HCT116 (cell line): Measurements from ENCODE around the gene CARNS1. TPM values are rescaled to one million over a fixed set of nuclear protein-coding genes. Genes with fewer than 3 reads are reported as not detected.

Source experiments
- ATAC-seq: fragments of 200-7000 bp; cut with Tn5 transposase; 2 replicates; pipeline ENCODE4 v1.9.1; 2020; ENCODE audit warnings: mild to moderate bottlenecking, moderate library complexity
- BruUV-seq: library from RNA; stranded (reverse); fragments of 400-500 nt; replicated peaks from 2 replicates; lab custom pipeline; 2021; lab: Mats Ljungman, UMichigan
- CTCF ChIA-PET: fragments of 300-600 bp; sonication (Branson Sonifier 250); formaldehyde crosslinking; loops from one replicate; lab custom pipeline; 2021; ENCODE audit warnings: antibody characterized with exemption; lab: Charles Lee
- POLR2A ChIA-PET: fragments of 300-600, 350-600 bp; sonication (Branson Sonifier 250); formaldehyde crosslinking; loops from one replicate; lab custom pipeline; 2021; ENCODE audit warnings: antibody characterized with exemption; lab: Charles Lee
- RAD21 ChIA-PET, 2 experiments: fragments of 300-600 bp; sonication (Branson Sonifier 250); formaldehyde crosslinking; loops; one replicate each; lab custom pipeline; 2023; ENCODE audit warnings: low total read pairs in 2 of 2; ENCODE audit not compliant: uncharacterized antibody in 2 of 2, unreplicated experiment in 2 of 2, low non-redundant PET in 1 of 2; lab: Charles Lee
- DNase-seq: peaks from one replicate; pipeline ENCODE4 v3.0.0-alpha.2; 2010; ENCODE audit warnings: low read depth, low spot score
- H2AFZ ChIP-seq: fragments of 200-600 bp; shearing (Covaris generic), sonication (generic); 2 replicates; pipeline ENCODE4 v1.6.1; 2017; ENCODE audit warnings: low read depth, mixed run types, mixed read lengths, antibody characterized with exemption, low read length; ENCODE audit not compliant: poor library complexity, severe bottlenecking
- H3K27ac ChIP-seq: 2 replicates; pipeline ENCODE4 v1.5.1; 2012; ENCODE audit warnings: low read depth, low read length
- H3K27me3 ChIP-seq: fragments of 200-600 bp; sonication (generic); 2 replicates; pipeline ENCODE4 v1.6.1; 2016; ENCODE audit warnings: mixed run types, low read length, mixed read lengths; ENCODE audit not compliant: insufficient read depth
- H3K36me3 ChIP-seq, 2 experiments: fragments of 200-500 bp in 1 of 2; fragments of 200-600 bp in 1 of 2; sonication (Bioruptor generic) in 1 of 2; sonication (generic) in 1 of 2; 2 replicates each; pipeline versions ENCODE4 v1.5.1 to v1.6.1; 2014 to 2016; ENCODE audit warnings: low read length in 2 of 2, inconsistent platforms in 1 of 2, mixed read lengths in 1 of 2, mixed run types in 1 of 2; ENCODE audit not compliant: insufficient read depth in 2 of 2, control insufficient read depth in 1 of 2
- H3K4me1 ChIP-seq, 2 experiments: fragments of 200-600 bp in 1 of 2; sonication (generic) in 1 of 2; 2 replicates each; pipeline versions ENCODE4 v1.5.1 to v1.6.1; 2012 to 2017; ENCODE audit warnings: low read length in 2 of 2, inconsistent platforms in 1 of 2, mild to moderate bottlenecking in 1 of 2, mixed read lengths in 1 of 2, mixed run types in 1 of 2, moderate library complexity in 1 of 2; ENCODE audit not compliant: insufficient read depth in 2 of 2, control insufficient read depth in 1 of 2
- H3K4me2 ChIP-seq: fragments of 200-600 bp; sonication (generic); 2 replicates; pipeline ENCODE4 v1.6.1; 2017; ENCODE audit warnings: mixed run types, low read length, mixed read lengths
- H3K4me3 ChIP-seq, 2 experiments: fragments of 200-600 bp in 1 of 2; sonication (generic) in 1 of 2; replicated peaks in 1 of 2; 2 replicates each; pipeline ENCODE4 v1.5.1; 2011 to 2016; ENCODE audit warnings: low read length in 2 of 2, control low read depth in 1 of 2, low read depth in 1 of 2, mild to moderate bottlenecking in 1 of 2, mixed read lengths in 1 of 2, mixed run types in 1 of 2
- H3K79me2 ChIP-seq: fragments of 200-600 bp; sonication (generic); 2 replicates; pipeline ENCODE4 v1.6.1; 2017; ENCODE audit warnings: mild to moderate bottlenecking, mixed run types, low read length, moderate library complexity, mixed read lengths; ENCODE audit not compliant: insufficient read depth
- H3K9ac ChIP-seq: fragments of 200-600 bp; sonication (generic); 2 replicates; pipeline ENCODE4 v1.6.1; 2016; ENCODE audit warnings: low read length, mixed read lengths
- H3K9me2 ChIP-seq: fragments of 200-600 bp; sonication (generic), shearing (Covaris generic); 2 replicates; pipeline ENCODE4 v1.6.1; 2017; ENCODE audit warnings: mixed run types, mild to moderate bottlenecking, moderate library complexity; ENCODE audit not compliant: insufficient read depth
- H3K9me3 ChIP-seq, 2 experiments: fragments of 200-500 bp in 1 of 2; fragments of 200-600 bp in 1 of 2; sonication (Bioruptor generic) in 1 of 2; sonication (generic) in 1 of 2; 2 replicates each; pipeline ENCODE4 v1.6.1; 2014 to 2017; ENCODE audit warnings: low read length in 2 of 2, mixed read lengths in 2 of 2, inconsistent platforms in 1 of 2, low read depth in 1 of 2, mild to moderate bottlenecking in 1 of 2, mixed run types in 1 of 2, moderate library complexity in 1 of 2; ENCODE audit not compliant: control insufficient read depth in 1 of 2, insufficient read depth in 1 of 2
- H4K20me1 ChIP-seq: fragments of 200-600 bp; sonication (generic), shearing (Covaris generic); 2 replicates; pipeline ENCODE4 v1.6.1; 2017; ENCODE audit warnings: mixed run types, mild to moderate bottlenecking, moderate library complexity; ENCODE audit not compliant: insufficient read depth
- CBX3 ChIP-seq: IDR thresholded peaks from 2 replicates; pipeline ENCODE4 v1.6.1; 2012; ENCODE audit warnings: low read depth
- ELF1 ChIP-seq: IDR thresholded peaks from 2 replicates; pipeline ENCODE4 v1.6.1; 2012; ENCODE audit warnings: low read depth, borderline replicate concordance
- EZH2 ChIP-seq: fragments of 200-600 bp; sonication (generic); IDR thresholded peaks from 2 replicates; pipeline ENCODE4 v1.6.1; 2017; ENCODE audit warnings: antibody characterized with exemption, mixed run types
- EZH2phosphoT487 ChIP-seq: fragments of 200-600 bp; IDR thresholded peaks from 2 replicates; pipeline ENCODE4 v1.6.1; 2018; ENCODE audit warnings: antibody characterized with exemption, borderline replicate concordance
- JUND ChIP-seq: IDR thresholded peaks from 2 replicates; pipeline ENCODE4 v1.6.1; 2012
- POLR2A ChIP-seq: IDR thresholded peaks from 2 replicates; pipeline ENCODE4 v1.7.0; 2011; ENCODE audit warnings: borderline replicate concordance; ENCODE audit not compliant: insufficient read depth, insufficient read length; ENCODE audit errors: extremely low read depth
- RAD21 ChIP-seq: IDR thresholded peaks from 2 replicates; pipeline ENCODE4 v1.6.1; 2012; ENCODE audit warnings: low read depth, mild to moderate bottlenecking
- REST ChIP-seq: IDR thresholded peaks from 2 replicates; pipeline ENCODE4 v1.6.1; 2012; ENCODE audit warnings: low read depth
- SIN3A ChIP-seq: IDR thresholded peaks from 2 replicates; pipeline ENCODE4 v1.6.1; 2012; ENCODE audit warnings: low read depth
- SP1 ChIP-seq: IDR thresholded peaks from 2 replicates; pipeline ENCODE4 v1.6.1; 2012; ENCODE audit warnings: low read depth
- SRF ChIP-seq: IDR thresholded peaks from 2 replicates; pipeline ENCODE4 v1.6.1; 2012; ENCODE audit warnings: low read depth
- TCF7L2 ChIP-seq: IDR thresholded peaks from 2 replicates; pipeline ENCODE4 v1.7.0; 2011; ENCODE audit warnings: borderline replicate concordance, inconsistent platforms; ENCODE audit not compliant: insufficient read depth, insufficient read length; ENCODE audit errors: extremely low read depth
- YY1 ChIP-seq: IDR thresholded peaks from 2 replicates; pipeline ENCODE4 v1.6.1; 2011; ENCODE audit warnings: low read length, low read depth, moderate library complexity, mild to moderate bottlenecking; ENCODE audit not compliant: insufficient replicate concordance; ENCODE audit errors: extremely low read depth
- ZBTB33 ChIP-seq: IDR thresholded peaks from 2 replicates; pipeline ENCODE4 v1.6.1; 2011; ENCODE audit warnings: mild to moderate bottlenecking, low read length, moderate library complexity; ENCODE audit not compliant: insufficient replicate concordance; ENCODE audit errors: extremely low read depth
- ZFX ChIP-seq: fragments of 450-650 bp; IDR thresholded peaks from 2 replicates; pipeline ENCODE4 v1.6.1; 2017
- intact Hi-C: fragments of 100-400 bp; cut with micrococcal nuclease; formaldehyde crosslinking; loops from 2 replicates; pipeline ENCODE4 v1.10.0; 2022
- total RNA-seq: library from RNA; stranded (reverse); gene quantifications from one replicate; pipeline ENCODE4 v1.2.1, GENCODE V29; 2021; ENCODE audit not compliant: unreplicated experiment

The CARNS1 gene
- total RNA-seq, 1 experiment from 2014 or later, result 1.0 TPM

GRCh38 chr11:67406420-67406968 is 9.0 kb upstream of the CARNS1 start:
- POLR2A ChIA-PET, result no interaction called here
- Histone ChIP-seq H3K9ac (no peak overlapping the region), H3K4me2 (no peak overlapping the region), H2AFZ (no peak overlapping the region), H3K79me2 (no peaks in the 10 kb centered on the region; the same call in 1 of the 2 replicates), H4K20me1 (no peaks in the 10 kb centered on the region), H3K9me3 (no peaks in the 10 kb centered on the region), H3K36me3 (no peaks in the 10 kb centered on the region), H3K4me1 (peaks cover 4 to 9% of the 10 kb centered on the region in 2 experiments), H3K27me3 (no peaks in the 10 kb centered on the region), H3K27ac (no peak overlapping the region), H3K9me2 (no peaks in the 10 kb centered on the region), H3K4me3 (no peak overlapping the region)
- ATAC-seq (no peak), DNase-seq (no peak)
- no TSS peak for BruUV-seq
- no peak for TF ChIP-seq SP1
- CTCF ChIA-PET, result no interaction called here
- intact Hi-C loops, result no loop called here
- RAD21 ChIA-PET, result no interaction called here

- ChIA-PET POLR2A (no interaction called here), CTCF (no interaction called here), RAD21 (no interaction called here)
- Histone ChIP-seq H3K27ac (no peak overlapping the region; the same call in 1 of the 2 replicates), H2AFZ (no peak overlapping the region), H4K20me1 (no peaks in the 10 kb centered on the region), H3K79me2 (no peaks in the 10 kb centered on the region), H3K9me3 (no peaks in the 10 kb centered on the region), H3K9ac (no peak overlapping the region), H3K9me2 (no peaks in the 10 kb centered on the region), H3K36me3 (no peaks in the 10 kb centered on the region), H3K4me1 (peaks cover 2 to 6% of the 10 kb centered on the region in 2 experiments), H3K27me3 (no peaks in the 10 kb centered on the region), H3K4me2 (no peak overlapping the region), H3K4me3 (no peak overlapping the region)
- no TSS peak for BruUV-seq
- ATAC-seq (no peak), DNase-seq (no peak)
- intact Hi-C loops, result no loop called here
- TF ChIP-seq JUND (no peak), YY1 (no peak), ZBTB33 (no peak), EZH2phosphoT487 (no peak), EZH2 (no peak), ELF1 (no peak), CBX3 (no peak), RAD21 (no peak), TCF7L2 (no peak), SP1 (no peak), REST (no peak), ZFX (no peak), SIN3A (no peak), POLR2A (no peak), SRF (no peak)
Measured at GRCh38 chr11:67406969-67407687, 8.3 kb upstream of the CARNS1 start.
